Uterus (tissue), 2 donors: ENCODE data around the gene P4HB.

Experiments used
- CTCF ChIP-seq, 4 experiments: fragments of 200-600 bp in 2 of 4; fragments of 450-650 bp in 2 of 4; sonication (generic) in 2 of 4; IDR thresholded peaks; one replicate each; pipeline ENCODE4 v1.5.1; 2016 to 2019; ENCODE audit warnings: antibody characterized with exemption in 4 of 4, mild to moderate bottlenecking in 2 of 4, moderate library complexity in 1 of 4
- POLR2A ChIP-seq, 2 donors: fragments of 450-650 bp; IDR thresholded peaks; one replicate each; pipeline ENCODE4 v1.6.1; 2016; ENCODE audit warnings: antibody characterized with exemption in 2 of 2, mild to moderate bottlenecking in 1 of 2, moderate library complexity in 1 of 2

DNA sequence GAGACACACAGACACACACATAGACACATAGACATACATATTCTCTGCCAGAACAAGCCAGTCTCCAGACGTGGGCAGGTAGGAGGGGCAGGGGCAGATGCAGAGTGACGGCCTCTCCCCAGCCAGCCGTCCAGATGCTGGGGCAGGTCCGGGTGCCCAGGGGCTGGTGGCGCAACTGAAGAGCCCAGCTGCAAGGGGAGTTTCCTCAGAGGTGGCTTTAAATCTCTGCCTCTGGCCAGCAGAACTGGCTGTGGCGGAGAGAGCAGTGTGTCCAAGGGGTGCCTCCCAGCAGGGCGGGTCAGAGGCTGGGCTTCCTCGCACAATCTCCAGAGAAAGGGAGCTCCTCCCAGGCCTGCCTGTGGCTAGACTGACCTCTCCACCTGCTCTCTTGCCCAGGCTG, 65.8 kb downstream of the P4HB start:
- TF ChIP-seq CTCF (IDR thresholded peaks at IDR 0.05) (no peak), POLR2A (IDR thresholded peaks at IDR 0.05) (no peak)
